Lung (tissue), 12 donors: ENCODE data around the gene CASP3. TPM values are rescaled to one million over a fixed set of nuclear protein-coding genes. Genes with fewer than 3 reads are reported as not detected.

Experiments used
- ATAC-seq: fragments of 200-7000 bp; cut with Tn5 transposase; one replicate; pipeline ENCODE4 v1.9.1; 2020; ENCODE audit warnings: moderate number of reproducible peaks; ENCODE audit not compliant: insufficient read depth, low FRiP score
- DNase-seq, 3 donors: peaks; one replicate each; pipeline ENCODE4 v3.0.0-alpha.2; 2013 to 2017
- H3K27ac ChIP-seq, 2 donors: one replicate each; pipeline ENCODE4 v1.5.1; 2013; ENCODE audit warnings: mild to moderate bottlenecking in 2 of 2, moderate library complexity in 2 of 2, control low read depth in 1 of 2, inconsistent platforms in 1 of 2, low read depth in 1 of 2, low read length in 1 of 2
- H3K27me3 ChIP-seq, 3 donors: one replicate each; pipeline ENCODE4 v1.5.1; 2013; ENCODE audit warnings: low read length in 2 of 3; ENCODE audit not compliant: control insufficient read depth in 3 of 3, insufficient read depth in 3 of 3
- H3K36me3 ChIP-seq, 4 donors: one replicate each; pipeline ENCODE4 v1.5.1; 2013; ENCODE audit warnings: low read length in 4 of 4, mild to moderate bottlenecking in 1 of 4, moderate library complexity in 1 of 4; ENCODE audit not compliant: control insufficient read depth in 4 of 4, insufficient read depth in 4 of 4
- H3K4me1 ChIP-seq, 5 donors: one replicate each; pipeline ENCODE4 v1.5.1; 2013; ENCODE audit warnings: low read length in 5 of 5, mild to moderate bottlenecking in 2 of 5, moderate library complexity in 1 of 5; ENCODE audit not compliant: control insufficient read depth in 5 of 5, insufficient read depth in 5 of 5
- H3K4me3 ChIP-seq: one replicate; pipeline ENCODE4 v1.5.1; 2013; ENCODE audit warnings: mild to moderate bottlenecking, control low read depth, moderate library complexity
- H3K9ac ChIP-seq, 2 donors: one replicate each; pipeline ENCODE4 v1.5.1; 2013; ENCODE audit warnings: low read length in 2 of 2, control low read depth in 1 of 2; ENCODE audit not compliant: insufficient read depth in 1 of 2
- H3K9me3 ChIP-seq, 4 donors: one replicate each; pipeline ENCODE4 v1.5.1; 2013; ENCODE audit warnings: low read length in 3 of 4, mild to moderate bottlenecking in 1 of 4, moderate library complexity in 1 of 4; ENCODE audit not compliant: control insufficient read depth in 4 of 4, insufficient read depth in 3 of 4
- CTCF ChIP-seq: IDR thresholded peaks from 2 replicates; pipeline ENCODE4 v1.5.1; 2012; ENCODE audit warnings: mild to moderate bottlenecking; ENCODE audit errors: control extremely low read depth, extremely low read depth
- WGBS, 2 donors: extraction: QIAGEN DNeasy Blood & Tissue Kit; methylation state at CpG; one replicate each; pipeline ENCODE4 v1.1.7; 2013; 5-methylcytosine and 5-hydroxymethylcytosine counted together
- polyA plus RNA-seq, 2 donors: library from polyadenylated mRNA; stranded (reverse); fragments of 200-250 nt; gene quantifications; one replicate each; pipeline ENCODE4 v1.2.1, GENCODE V29; 2013
- total RNA-seq, 2 donors: library from RNA; depleted of rRNA in 1 of 2; stranded (reverse); fragments of >200 nt in 1 of 2; gene quantifications; one replicate each; pipeline ENCODE4 v1.2.1, GENCODE V29; 2014 to 2021
- donor health status: control.
- donor health status: control.
- donor health status: Bipolar disorder and iron deficiency.
- donor health status: healthy.
- donor health status: DM: yes; HTN: yes; CAD: no.

Gene CASP3
- total and polyA plus RNA-seq, 4 donors, result 9.3 to 30.4 (median 16.7) TPM

DNA sequence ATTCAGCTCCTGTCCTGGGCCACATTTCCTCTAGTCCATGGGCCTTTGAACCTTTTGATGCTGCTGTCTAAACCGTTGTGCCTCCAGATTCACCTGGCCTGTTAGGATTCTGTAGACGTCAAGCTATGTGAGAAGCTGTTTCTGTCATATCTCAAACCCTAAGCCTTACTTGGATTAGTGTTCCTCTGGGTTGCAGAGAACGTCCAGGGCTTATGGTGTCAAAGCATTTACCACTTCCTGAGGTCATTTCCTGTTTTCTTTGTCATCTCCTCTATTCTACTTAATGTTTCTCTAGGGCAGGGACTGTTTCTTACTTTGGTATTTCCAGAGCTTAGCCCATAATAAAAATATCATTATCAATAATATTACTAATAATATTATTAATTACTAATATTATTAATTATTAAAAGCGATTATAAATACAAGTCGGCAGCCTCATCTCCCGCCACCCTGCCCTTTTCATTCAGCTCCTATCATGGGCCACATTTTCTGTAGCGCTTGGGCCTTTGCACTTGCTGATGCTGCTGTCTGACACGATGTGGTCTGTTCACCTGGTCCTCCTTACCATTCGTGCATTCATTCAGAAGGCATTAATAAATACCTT, 19.4 kb upstream of the CASP3 start:
- ATAC-seq (no peak), DNase-seq (peak in 1 of 3 donors; percentile 8)
- H3K27ac ChIP-seq, result peak overlapping the region in 1 of 2 donors; percentile 31
- no peaks in the 10 kb centered on the region for H3K27me3 ChIP-seq
- TF ChIP-seq CTCF, result no peak
- H3K36me3 ChIP-seq, result peaks cover 16 to 21% (median 19%) of the 10 kb centered on the region in 4 donors
- H3K9ac ChIP-seq, result no peak overlapping the region
- WGBS, 2 donors, result 75% methylated on average over 9 of the region's 9 CpGs
- H3K9me3 ChIP-seq, result no peaks in the 10 kb centered on the region
- H3K4me1 ChIP-seq, result peaks cover 0 to 8% (median 0%) of the 10 kb centered on the region in 5 donors
- H3K4me3 ChIP-seq, result no peak overlapping the region

DNA sequence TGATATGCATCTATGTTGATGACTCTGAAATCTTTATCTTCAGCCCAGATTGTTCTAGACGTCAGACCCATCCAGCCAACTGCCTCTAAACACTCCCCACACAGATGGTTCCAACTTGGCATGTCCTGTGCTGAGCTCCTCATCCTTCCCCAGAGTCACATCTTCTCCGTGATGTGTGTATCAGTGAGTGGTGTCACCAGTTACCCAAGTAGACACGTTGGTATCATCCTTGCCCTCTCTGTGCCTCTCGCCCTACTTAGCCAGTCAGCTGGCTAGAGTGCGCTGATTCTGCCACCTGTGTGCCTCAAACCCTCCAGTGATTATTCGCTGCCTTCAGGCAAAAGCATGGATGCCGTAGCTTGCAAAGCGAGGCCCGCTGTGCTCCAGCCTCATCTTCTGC, 18.8 kb upstream of the CASP3 start:
- Histone ChIP-seq H3K27me3 (no peaks in the 10 kb centered on the region), H3K4me1 (peaks cover 0 to 8% (median 0%) of the 10 kb centered on the region in 5 donors), H3K36me3 (peaks cover 16 to 21% (median 19%) of the 10 kb centered on the region in 4 donors), H3K27ac (peak overlapping the region in 1 of 2 donors; percentile 31), H3K9me3 (no peaks in the 10 kb centered on the region), H3K9ac (no peak overlapping the region), H3K4me3 (no peak overlapping the region)
- DNase-seq (no peak), ATAC-seq (no peak)
- no peak for TF ChIP-seq CTCF
- 92 to 95% methylated on average over 9 of the region's 9 CpGs for WGBS, 2 donors

DNA sequence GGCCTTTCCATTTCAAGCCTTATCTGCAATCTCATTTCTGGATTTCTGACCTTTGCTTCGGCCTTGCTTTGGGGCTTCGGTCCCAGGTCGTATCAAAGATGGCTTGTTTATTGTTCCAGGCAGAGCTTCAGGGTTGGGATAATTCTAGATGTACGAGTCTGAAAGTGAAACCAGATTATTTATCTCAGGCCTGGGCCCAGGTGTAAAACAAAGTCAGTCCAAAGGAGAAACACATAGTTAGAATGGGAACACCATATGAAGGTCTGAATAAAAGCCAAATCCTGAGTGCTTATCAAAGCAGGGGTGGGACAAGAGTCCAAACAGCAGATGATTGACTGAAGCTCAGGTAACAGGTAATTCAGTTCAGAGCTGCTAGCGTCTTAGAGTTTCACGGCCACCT, 17.4 kb upstream of the CASP3 start:
- ATAC-seq (no peak), DNase-seq (no peak)
- Histone ChIP-seq H3K27ac (no peak overlapping the region), H3K27me3 (no peaks in the 10 kb centered on the region), H3K9me3 (no peaks in the 10 kb centered on the region), H3K4me1 (peaks cover 0 to 8% (median 0%) of the 10 kb centered on the region in 5 donors), H3K36me3 (peaks cover 9 to 21% (median 14%) of the 10 kb centered on the region in 4 donors), H3K4me3 (no peak overlapping the region), H3K9ac (no peak overlapping the region)
- no peak for TF ChIP-seq CTCF
- WGBS, 2 donors, result 79 to 84% methylated on average over 6 of the region's 6 CpGs
